ENCODE results near the gene MMP27.

Gene MMP27

DNA sequence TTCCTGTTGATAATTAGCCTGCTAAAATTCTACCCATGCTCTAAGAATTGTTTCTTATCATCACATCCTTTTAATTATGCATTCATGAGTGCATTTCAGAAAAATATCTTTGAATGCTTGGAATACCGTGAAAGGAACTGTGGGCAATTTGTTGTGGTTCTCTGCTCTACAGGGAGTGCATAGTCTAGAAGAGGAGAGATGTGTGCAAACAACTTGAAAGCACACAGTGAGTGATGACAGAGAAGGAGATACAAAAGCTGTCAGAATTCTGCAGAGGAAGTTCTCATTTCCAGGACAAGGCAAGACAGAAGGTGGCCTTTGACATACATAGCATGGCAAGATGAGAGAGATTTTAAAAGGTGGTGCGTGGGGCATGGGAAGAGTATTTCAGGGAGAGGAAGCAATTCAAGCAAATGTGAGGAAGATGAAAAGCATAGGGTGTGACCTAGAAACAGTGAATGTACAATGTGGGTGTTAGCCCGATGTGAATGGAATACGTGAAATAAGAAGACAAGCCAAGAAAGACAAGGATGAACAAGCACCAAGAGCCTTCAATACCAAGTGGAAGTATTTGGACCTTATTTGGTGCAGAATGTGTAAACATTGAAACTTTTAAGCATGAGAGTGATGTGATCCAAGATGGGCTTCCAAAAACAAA lies 14.2 kb upstream of the MMP27 start:
- TF ChIP-seq, protein P1, sequence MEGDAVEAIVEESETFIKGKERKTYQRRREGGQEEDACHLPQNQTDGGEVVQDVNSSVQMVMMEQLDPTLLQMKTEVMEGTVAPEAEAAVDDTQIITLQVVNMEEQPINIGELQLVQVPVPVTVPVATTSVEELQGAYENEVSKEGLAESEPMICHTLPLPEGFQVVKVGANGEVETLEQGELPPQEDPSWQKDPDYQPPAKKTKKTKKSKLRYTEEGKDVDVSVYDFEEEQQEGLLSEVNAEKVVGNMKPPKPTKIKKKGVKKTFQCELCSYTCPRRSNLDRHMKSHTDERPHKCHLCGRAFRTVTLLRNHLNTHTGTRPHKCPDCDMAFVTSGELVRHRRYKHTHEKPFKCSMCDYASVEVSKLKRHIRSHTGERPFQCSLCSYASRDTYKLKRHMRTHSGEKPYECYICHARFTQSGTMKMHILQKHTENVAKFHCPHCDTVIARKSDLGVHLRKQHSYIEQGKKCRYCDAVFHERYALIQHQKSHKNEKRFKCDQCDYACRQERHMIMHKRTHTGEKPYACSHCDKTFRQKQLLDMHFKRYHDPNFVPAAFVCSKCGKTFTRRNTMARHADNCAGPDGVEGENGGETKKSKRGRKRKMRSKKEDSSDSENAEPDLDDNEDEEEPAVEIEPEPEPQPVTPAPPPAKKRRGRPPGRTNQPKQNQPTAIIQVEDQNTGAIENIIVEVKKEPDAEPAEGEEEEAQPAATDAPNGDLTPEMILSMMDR (IDR thresholded peaks at IDR 0.05; ENCODE audit: control extremely low read depth, extremely low read depth, low read depth, missing control alignments), result no peak
- ChIA-PET POLR2A (no interaction called here), CTCF (no interaction called here)
- DNase-seq (ENCODE audit: extremely low spot score), result no peak

DNA sequence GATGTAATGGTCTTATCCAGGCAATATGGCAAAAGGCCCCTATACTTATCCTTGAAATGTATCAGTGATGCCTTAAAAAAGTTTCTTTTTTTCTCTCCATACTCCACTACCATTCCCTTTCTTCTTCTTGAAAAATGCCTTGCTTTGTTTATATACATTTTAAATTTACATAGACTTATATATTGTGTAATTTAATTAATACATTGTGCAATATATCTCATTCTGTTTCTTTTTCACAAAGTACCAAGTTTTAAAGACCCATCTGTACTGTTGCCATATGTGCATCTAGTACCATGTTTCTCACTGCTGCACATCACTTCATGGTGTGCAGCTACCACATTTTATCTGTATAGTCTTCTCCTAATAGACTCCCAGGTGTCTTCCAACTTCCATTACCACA lies 11.7 kb upstream of the MMP27 start:
- POLR2A ChIA-PET, result no interaction called here
- TF ChIP-seq, protein P1 (IDR thresholded peaks at IDR 0.05; ENCODE audit: control extremely low read depth, extremely low read depth, low read depth, missing control alignments), result no peak
- no peak for DNase-seq (ENCODE audit: extremely low spot score)
- CTCF ChIA-PET, result no interaction called here

DNA sequence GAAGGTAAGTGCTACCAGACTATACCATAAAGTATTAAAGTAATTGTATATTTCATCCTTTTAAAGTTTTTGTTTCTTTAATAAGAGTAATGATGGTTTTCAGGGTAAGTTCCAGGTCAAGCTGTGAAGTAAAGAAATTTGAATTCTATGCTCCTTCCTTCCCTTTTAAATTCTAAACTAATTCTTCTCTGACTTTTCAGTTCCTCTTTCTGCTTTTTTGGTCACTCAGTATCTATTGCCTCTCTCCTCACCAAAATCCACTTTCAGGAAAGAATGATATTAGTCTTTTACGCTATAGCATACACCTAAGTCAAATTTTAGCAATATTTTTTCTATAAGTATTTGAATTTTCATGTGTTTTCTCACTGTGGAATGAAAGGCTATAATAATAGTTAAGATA lies 11.0 kb upstream of the MMP27 start:
- POLR2A ChIA-PET, result no interaction called here
- CTCF ChIA-PET, result interaction anchor here (1.5 kb wide), 1 partner anchor 17 kb away, joined by 3 read pairs; no protein-coding TSS in a partner anchor
- peak; percentile 15 for DNase-seq (ENCODE audit: extremely low spot score)
- TF ChIP-seq, protein P1 (IDR thresholded peaks at IDR 0.05; ENCODE audit: control extremely low read depth, extremely low read depth, low read depth, missing control alignments), result no peak

DNA sequence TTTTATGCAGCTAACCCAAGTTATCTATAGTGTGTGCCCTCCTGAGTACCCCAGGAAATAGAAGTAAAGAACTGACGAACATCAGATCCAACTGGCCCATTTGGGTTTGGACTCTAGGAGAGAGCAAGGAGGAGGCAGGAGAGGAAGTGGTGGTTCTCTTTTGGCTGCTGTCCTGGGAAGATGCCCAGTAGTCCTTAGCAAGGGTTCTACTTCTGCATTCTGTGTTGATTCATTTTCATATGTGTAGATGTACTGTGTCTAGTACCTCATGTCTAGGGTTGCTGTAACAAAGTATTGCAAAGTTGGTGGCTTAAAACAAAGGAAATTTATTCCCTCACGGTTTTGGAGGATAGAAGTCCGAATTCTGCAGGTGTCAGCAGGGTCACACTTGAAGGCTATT lies 6.6 kb upstream of the MMP27 start:
- TF ChIP-seq, protein P1 (IDR thresholded peaks at IDR 0.05; ENCODE audit: control extremely low read depth, extremely low read depth, low read depth, missing control alignments), result no peak
- CTCF ChIA-PET, result no interaction called here
- DNase-seq (ENCODE audit: extremely low spot score), result no peak
- POLR2A ChIA-PET, result no interaction called here

DNA sequence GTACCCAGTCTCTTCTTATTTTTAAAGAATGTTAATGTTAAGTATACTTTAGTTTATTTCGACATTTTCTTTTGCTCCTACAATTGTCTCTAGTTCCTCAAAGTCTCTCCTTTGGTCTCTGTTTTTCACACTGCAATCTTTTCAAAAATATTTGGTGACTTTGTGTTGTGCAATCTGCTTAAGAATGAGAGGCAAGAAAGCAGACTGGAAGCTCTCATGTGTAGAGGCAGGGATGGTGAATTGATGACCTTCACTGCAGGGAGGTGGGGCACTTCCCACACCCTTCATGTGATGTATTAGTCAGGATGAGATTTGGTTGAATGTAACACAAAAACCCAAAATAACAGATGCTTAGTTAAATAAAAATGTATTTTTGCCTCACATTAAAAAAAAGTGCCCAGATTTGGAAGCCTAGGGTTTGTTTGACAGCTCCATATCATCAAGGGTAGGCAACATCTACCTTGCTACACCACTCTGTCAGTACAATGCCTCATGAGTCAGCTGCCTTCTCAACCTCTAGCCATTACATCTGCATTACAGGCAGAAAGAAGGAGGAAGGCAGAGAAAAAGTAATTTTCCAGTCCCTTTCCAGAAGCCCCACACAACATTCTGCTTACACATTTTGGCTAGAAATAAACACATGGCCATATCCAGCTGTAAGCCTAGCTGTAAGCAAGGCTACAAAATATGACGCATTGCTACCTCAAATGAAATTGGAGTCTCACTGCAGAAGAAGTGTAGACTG lies 3.8 kb upstream of the MMP27 start:
- DNase-seq (ENCODE audit: extremely low spot score), result no peak
- TF ChIP-seq, protein P1 (IDR thresholded peaks at IDR 0.05; ENCODE audit: control extremely low read depth, extremely low read depth, low read depth, missing control alignments), result no peak
- ChIA-PET CTCF (interaction anchor here (1.0 to 1.3 kb wide), 3 partner anchors 25 to 43 kb away, joined by 3 to 5 read pairs (median 5); no protein-coding TSS in a partner anchor), POLR2A (no interaction called here)

DNA sequence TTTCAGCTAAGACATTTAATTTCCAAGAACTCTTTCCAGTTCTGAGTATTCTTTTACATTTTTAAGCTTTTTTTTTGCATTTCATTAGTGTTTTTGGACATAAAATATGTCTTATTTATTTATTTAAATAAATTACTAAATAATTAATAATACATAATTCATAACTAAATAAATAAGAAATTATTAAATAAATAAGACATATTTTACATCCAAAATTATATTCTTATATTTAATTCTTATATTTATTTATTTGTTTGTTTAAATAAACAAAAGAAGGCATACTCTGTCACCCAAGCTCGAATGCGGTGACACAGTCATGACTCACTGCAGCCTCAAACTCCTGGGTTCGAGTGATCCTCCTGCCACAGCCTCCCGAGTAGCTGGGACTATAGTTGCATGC lies 3.1 kb upstream of the MMP27 start:
- ChIA-PET CTCF (no interaction called here), POLR2A (no interaction called here)
- DNase-seq (ENCODE audit: extremely low spot score), result no peak
- TF ChIP-seq, protein P1 (IDR thresholded peaks at IDR 0.05; ENCODE audit: control extremely low read depth, extremely low read depth, low read depth, missing control alignments), result no peak

Measured in GM10248 (cell line).